ENCODE results near the gene MSRB2. TPM values are rescaled to one million over a fixed set of nuclear protein-coding genes. Genes with fewer than 3 reads are reported as not detected.
A peak's percentile ranks its signal among the peaks of the same experiment; 100 is the strongest.

MSRB2 gene
- total RNA-seq, 2 donors from 2014 or later, result 4.9 to 6.3 TPM

DNA sequence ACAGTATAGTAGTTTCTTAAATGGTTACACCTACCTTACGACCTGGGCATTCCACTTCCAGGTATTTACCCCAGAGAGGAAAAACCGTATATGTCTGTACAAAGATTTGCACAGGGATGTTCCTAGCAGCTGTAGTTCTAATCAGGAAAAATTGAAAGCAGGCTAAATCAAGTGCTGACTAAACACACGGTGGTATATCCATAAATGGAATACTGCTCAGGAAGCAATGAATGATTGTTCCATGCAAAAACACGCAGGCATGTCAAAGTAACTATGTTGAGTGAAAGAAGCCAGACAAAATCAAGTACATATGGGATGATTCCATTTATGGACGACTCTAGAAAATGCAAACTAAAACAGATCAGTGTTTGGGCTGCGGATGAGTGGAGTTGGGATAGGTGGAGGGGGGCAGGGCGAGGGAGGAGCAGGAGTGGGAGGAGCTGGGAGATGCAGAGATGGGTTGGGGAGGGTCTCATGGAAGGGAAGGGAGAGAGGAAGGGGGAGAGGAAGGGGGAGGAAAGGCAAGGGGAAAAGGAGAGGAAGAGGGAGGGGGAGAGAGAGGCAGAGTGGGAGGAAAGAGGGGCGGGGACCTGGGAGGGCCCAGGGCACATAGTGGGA lies 484 bp upstream of the MSRB2 start:
- peak overlapping the region in 3 of 4 donors; percentile 85 to 94 (median 89) for H3K27ac ChIP-seq
- intact Hi-C loops (cut with DNase I), result no loop called here
- WGBS, 2 donors, result 27 to 30% methylated on average over 8 of the region's 8 CpGs

DNA sequence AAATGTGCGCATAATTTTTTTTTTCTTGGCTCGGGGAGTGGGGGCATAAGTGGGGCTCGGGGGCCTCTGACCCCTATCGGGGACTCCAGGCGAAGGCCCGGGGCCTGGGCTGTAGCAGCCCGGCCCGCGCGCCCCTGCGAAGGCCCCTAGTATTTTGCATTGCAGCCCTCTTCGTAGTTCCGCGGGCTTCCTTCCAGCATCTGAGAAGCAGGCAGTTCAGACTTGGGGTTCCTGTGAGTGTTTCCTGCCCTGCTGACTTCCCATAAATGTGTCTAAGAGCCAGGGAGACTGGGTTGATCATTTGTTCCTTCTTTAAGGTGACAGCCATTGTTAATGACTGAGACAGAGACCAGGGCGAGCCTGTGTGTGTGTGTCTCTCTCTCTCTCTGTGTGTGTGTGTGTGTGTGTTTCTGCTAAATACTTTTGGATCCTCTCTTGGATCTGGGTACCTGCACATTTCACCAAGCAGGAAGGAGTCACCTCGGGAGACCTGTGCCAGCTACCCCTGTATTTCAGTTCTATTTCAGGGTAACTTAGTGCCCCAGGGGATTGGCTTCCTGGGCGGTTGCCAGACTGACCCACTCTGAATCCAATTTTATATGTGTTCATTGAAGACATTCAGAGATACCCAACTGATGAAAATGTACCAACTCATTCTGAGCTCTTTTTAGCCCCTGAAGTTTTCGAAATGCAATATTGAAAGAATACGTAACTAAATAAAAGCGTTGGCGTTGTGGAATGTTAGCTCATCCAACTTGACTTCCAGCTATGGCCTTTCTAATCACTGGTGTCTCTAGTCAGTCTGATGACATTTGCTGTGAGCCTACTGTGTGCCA lies 805 bp downstream of the MSRB2 start:
- Histone ChIP-seq H3K4me1 (peaks cover 16% of the 10 kb centered on the region), H3K27ac (peak overlapping the region; percentile 85 to 94 (median 90)), H3K27me3 (no peaks in the 10 kb centered on the region), H3K9me3 (no peaks in the 10 kb centered on the region), H3K4me3 (peak overlapping the region; percentile 33 to 62), H3K36me3 (replicated peaks in 1 of 2; ENCODE audit: insufficient read depth in 1 of 2, low read depth in 2 of 2) (no peaks in the 10 kb centered on the region)
- ATAC-seq, result peak; percentile 28
- intact Hi-C loops (cut with DNase I), result no loop called here
- peak; percentile 38 to 58 (median 54) for DNase-seq
- WGBS, 2 donors, result 20 to 39% methylated on average over 7 to 21 of the region's 21 CpGs
- TF ChIP-seq, protein P1, sequence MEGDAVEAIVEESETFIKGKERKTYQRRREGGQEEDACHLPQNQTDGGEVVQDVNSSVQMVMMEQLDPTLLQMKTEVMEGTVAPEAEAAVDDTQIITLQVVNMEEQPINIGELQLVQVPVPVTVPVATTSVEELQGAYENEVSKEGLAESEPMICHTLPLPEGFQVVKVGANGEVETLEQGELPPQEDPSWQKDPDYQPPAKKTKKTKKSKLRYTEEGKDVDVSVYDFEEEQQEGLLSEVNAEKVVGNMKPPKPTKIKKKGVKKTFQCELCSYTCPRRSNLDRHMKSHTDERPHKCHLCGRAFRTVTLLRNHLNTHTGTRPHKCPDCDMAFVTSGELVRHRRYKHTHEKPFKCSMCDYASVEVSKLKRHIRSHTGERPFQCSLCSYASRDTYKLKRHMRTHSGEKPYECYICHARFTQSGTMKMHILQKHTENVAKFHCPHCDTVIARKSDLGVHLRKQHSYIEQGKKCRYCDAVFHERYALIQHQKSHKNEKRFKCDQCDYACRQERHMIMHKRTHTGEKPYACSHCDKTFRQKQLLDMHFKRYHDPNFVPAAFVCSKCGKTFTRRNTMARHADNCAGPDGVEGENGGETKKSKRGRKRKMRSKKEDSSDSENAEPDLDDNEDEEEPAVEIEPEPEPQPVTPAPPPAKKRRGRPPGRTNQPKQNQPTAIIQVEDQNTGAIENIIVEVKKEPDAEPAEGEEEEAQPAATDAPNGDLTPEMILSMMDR (IDR thresholded peaks at IDR 0.05), result no peak
- peak in 1 of 3 donors; percentile 22 for TF ChIP-seq POLR2A (IDR thresholded peaks at IDR 0.05)

More for the DNA sequence above, 484 bp upstream of the MSRB2 start:
- Histone ChIP-seq H3K4me3 (peak overlapping the region in 1 of 2 donors; percentile 62), H3K36me3 (replicated peaks in 1 of 2; ENCODE audit: insufficient read depth in 1 of 2, low read depth in 2 of 2) (no peaks in the 10 kb centered on the region), H3K4me1 (peaks cover 16% of the 10 kb centered on the region), H3K27me3 (no peaks in the 10 kb centered on the region), H3K9me3 (no peaks in the 10 kb centered on the region)
- no peak for DNase-seq
- TF ChIP-seq, protein P1 (IDR thresholded peaks at IDR 0.05), result no peak
- no peak for TF ChIP-seq POLR2A (IDR thresholded peaks at IDR 0.05)
- ATAC-seq, result no peak

DNA sequence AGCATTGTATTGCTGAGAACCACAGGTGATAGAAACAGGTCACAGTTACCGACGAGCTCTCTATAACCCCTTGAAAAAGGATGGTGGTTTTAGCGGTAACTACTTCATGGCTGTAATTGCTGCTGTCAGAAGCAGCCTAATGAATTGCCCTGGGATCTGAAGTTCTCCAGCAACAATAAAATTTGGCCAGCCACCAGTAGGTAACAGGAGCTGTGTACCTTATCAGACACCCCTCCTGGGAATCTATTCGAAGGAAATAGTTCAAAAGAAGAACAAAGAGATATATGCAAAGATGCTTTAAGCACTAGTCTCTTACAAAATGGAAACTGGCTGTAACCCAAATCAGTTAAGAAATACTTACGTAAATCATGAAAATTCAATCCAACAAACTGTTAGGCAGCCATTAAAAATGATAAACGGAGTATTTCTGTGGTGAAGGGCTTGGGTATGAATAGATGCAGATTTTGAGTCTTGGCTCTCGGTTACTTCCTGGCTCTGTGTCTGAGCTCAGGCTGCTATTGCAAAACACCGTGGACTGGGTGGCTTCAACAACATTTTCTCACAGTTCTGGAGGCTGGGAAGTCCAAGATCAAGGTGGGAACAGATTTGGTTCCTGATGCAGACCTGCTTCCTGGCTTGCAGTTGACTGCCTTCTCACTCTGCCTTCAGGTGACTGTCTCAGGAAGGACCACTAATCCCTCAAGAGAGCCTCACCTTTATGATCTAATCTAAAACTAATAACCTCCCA lies 1.6 kb downstream of the MSRB2 start:
- no peak overlapping the region for H3K4me3 ChIP-seq
- intact Hi-C loops (cut with DNase I), result no loop called here
- peak in 2 of 4 donors; percentile 18 to 38 for DNase-seq
- H3K27ac ChIP-seq, result peak overlapping the region; percentile 2 to 89 (median 53)
- 37 to 40% methylated on average over 8 of the region's 8 CpGs for WGBS, 2 donors
- no peaks in the 10 kb centered on the region for H3K27me3 ChIP-seq
- H3K4me1 ChIP-seq, result peaks cover 16% of the 10 kb centered on the region
- TF ChIP-seq, protein P1 (IDR thresholded peaks at IDR 0.05), result no peak
- H3K36me3 ChIP-seq (replicated peaks in 1 of 2; ENCODE audit: insufficient read depth in 1 of 2, low read depth in 2 of 2), result no peaks in the 10 kb centered on the region
- ATAC-seq, result no peak
- no peaks in the 10 kb centered on the region for H3K9me3 ChIP-seq

DNA sequence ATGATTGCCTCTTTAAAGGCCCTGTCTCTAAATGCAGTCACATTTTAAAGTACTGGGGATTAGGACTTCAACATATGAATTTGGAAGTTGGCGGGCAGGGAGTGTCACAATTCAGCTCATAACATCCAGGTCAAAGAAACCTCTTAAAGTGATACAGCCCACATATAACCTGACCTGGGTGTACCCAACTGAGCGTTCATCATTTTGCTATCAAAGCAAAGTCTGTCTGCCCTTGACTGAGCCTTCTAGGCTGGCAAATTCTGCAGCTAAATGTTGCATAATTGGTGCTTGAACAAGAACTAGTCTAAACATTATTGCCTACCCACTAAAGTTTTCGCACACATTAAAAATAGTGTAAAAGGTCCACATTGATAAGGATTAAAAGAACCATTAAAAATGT lies 3.7 kb downstream of the MSRB2 start:
- ATAC-seq, result no peak
- H3K4me3 ChIP-seq, result no peak overlapping the region
- intact Hi-C loops (cut with DNase I), result no loop called here
- no peak overlapping the region for H3K27ac ChIP-seq
- 93 to 94% methylated on average over 2 to 3 of the region's 3 CpGs for WGBS, 2 donors
- DNase-seq, result no peak
- no peaks in the 10 kb centered on the region for H3K36me3 ChIP-seq (replicated peaks in 1 of 2; ENCODE audit: insufficient read depth in 1 of 2, low read depth in 2 of 2)
- peaks cover 16% of the 10 kb centered on the region for H3K4me1 ChIP-seq
- H3K27me3 ChIP-seq, result no peaks in the 10 kb centered on the region
- TF ChIP-seq, protein P1 (IDR thresholded peaks at IDR 0.05), result no peak
- no peak for TF ChIP-seq POLR2A (IDR thresholded peaks at IDR 0.05)
- no peaks in the 10 kb centered on the region for H3K9me3 ChIP-seq
